ENCODE measurements around the gene SLC8B1.

DNA sequence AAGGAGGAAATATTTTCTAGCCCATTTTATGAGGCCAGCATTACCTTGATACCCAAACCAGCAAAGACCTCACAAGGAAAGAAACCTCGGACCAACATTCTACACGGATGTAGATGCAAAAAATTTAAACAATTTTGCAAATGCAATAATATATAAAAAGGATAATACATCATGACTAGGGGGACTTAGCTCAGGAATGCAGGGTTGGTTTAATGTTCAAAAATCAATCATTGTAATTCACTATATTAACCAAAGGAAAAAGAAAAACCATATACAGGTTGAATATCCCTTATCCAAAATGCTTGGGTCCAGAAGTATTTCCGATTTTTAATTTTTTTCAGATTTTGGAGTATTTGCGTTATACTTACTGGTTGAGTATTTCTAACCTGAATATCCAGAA lies 80.6 kb downstream of the SLC8B1 start:
- TF ChIP-seq, protein P1, sequence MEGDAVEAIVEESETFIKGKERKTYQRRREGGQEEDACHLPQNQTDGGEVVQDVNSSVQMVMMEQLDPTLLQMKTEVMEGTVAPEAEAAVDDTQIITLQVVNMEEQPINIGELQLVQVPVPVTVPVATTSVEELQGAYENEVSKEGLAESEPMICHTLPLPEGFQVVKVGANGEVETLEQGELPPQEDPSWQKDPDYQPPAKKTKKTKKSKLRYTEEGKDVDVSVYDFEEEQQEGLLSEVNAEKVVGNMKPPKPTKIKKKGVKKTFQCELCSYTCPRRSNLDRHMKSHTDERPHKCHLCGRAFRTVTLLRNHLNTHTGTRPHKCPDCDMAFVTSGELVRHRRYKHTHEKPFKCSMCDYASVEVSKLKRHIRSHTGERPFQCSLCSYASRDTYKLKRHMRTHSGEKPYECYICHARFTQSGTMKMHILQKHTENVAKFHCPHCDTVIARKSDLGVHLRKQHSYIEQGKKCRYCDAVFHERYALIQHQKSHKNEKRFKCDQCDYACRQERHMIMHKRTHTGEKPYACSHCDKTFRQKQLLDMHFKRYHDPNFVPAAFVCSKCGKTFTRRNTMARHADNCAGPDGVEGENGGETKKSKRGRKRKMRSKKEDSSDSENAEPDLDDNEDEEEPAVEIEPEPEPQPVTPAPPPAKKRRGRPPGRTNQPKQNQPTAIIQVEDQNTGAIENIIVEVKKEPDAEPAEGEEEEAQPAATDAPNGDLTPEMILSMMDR (IDR thresholded peaks at IDR 0.05) = no peak
- TF ChIP-seq POLR2A (IDR thresholded peaks at IDR 0.05) = no peak
- no peak for TF ChIP-seq POLR2AphosphoS5 (IDR thresholded peaks at IDR 0.05)
- no peak for TF ChIP-seq EP300 (IDR thresholded peaks at IDR 0.05)
